Measurements from ENCODE around the gene COL25A1.
"Not testable (repeated sequence)": the region's sequence is repeated elsewhere in the genome, so short reads cannot be mapped to it uniquely, and the experiment has no call there.

COL25A1 gene

GRCh38 chr4:109166586-109166985, 135.9 kb downstream of the COL25A1 start:
- no peak for FAIRE-seq

GRCh38 chr4:109166126-109166525, 136.3 kb downstream of the COL25A1 start:
- no peak for FAIRE-seq

- no peak for FAIRE-seq
Measured at GRCh38 chr4:109164011-109164410, 138.4 kb downstream of the COL25A1 start.

- no peak for FAIRE-seq
Measured at GRCh38 chr4:109163493-109163892, 139.0 kb downstream of the COL25A1 start.

GRCh38 chr4:109162759-109163158, 139.7 kb downstream of the COL25A1 start:
- no peak for FAIRE-seq

- no peak for FAIRE-seq
Measured at GRCh38 chr4:109160494-109160893, 142.0 kb downstream of the COL25A1 start.

- no peak for FAIRE-seq
Measured at GRCh38 chr4:109157696-109158095, 144.8 kb downstream of the COL25A1 start.

- FAIRE-seq: no peak
Measured at GRCh38 chr4:109157205-109157604, 145.3 kb downstream of the COL25A1 start.

- no peak for FAIRE-seq
Measured at GRCh38 chr4:109156356-109156755, 146.1 kb downstream of the COL25A1 start.

GRCh38 chr4:109155682-109156283, 146.7 kb downstream of the COL25A1 start:
- FAIRE-seq: no peak

- FAIRE-seq: peak; percentile 65
Measured at GRCh38 chr4:109155084-109155483, 147.4 kb downstream of the COL25A1 start.

GRCh38 chr4:109154424-109154823, 148.0 kb downstream of the COL25A1 start:
- FAIRE-seq: no peak

GRCh38 chr4:109149836-109150235, 152.6 kb downstream of the COL25A1 start:
- no peak for FAIRE-seq

- no peak for FAIRE-seq
Measured at GRCh38 chr4:109148577-109149075, 153.8 kb downstream of the COL25A1 start.

- no peak for FAIRE-seq
Measured at GRCh38 chr4:109147135-109147534, 155.3 kb downstream of the COL25A1 start.

GRCh38 chr4:109146499-109146898, 156.0 kb downstream of the COL25A1 start:
- FAIRE-seq: no peak

GRCh38 chr4:109138125-109138524, 164.3 kb downstream of the COL25A1 start:
- FAIRE-seq: not testable (repeated sequence)

GRCh38 chr4:109134921-109135320, 167.5 kb downstream of the COL25A1 start:
- FAIRE-seq: no peak

- no peak for FAIRE-seq
Measured at GRCh38 chr4:109134268-109134667, 168.2 kb downstream of the COL25A1 start.

GRCh38 chr4:109131559-109131958, 170.9 kb downstream of the COL25A1 start:
- no peak for FAIRE-seq

GRCh38 chr4:109128589-109128988, 173.9 kb downstream of the COL25A1 start:
- FAIRE-seq: no peak

- no peak for FAIRE-seq
Measured at GRCh38 chr4:109127866-109128265, 174.6 kb downstream of the COL25A1 start.

- no peak for FAIRE-seq
Measured at GRCh38 chr4:109126856-109127255, 175.6 kb downstream of the COL25A1 start.

- no peak for FAIRE-seq
Measured at GRCh38 chr4:109125084-109125483, 177.4 kb downstream of the COL25A1 start.

GRCh38 chr4:109123951-109124350, 178.5 kb downstream of the COL25A1 start:
- no peak for FAIRE-seq
